Inflammatory macrophage treated with lipopolysaccharide for 1 hour (primary cell): ENCODE results near the gene ARPP21.

Experiments
- DNase-seq, 2 donors: peaks; one replicate each; pipeline ENCODE4 v3.0.0-alpha.2; 2020 to 2022

ARPP21 gene

GRCh38 chr3:35679409-35680080 lies 40.2 kb downstream of the ARPP21 start:
- no peak for DNase-seq

DNA sequence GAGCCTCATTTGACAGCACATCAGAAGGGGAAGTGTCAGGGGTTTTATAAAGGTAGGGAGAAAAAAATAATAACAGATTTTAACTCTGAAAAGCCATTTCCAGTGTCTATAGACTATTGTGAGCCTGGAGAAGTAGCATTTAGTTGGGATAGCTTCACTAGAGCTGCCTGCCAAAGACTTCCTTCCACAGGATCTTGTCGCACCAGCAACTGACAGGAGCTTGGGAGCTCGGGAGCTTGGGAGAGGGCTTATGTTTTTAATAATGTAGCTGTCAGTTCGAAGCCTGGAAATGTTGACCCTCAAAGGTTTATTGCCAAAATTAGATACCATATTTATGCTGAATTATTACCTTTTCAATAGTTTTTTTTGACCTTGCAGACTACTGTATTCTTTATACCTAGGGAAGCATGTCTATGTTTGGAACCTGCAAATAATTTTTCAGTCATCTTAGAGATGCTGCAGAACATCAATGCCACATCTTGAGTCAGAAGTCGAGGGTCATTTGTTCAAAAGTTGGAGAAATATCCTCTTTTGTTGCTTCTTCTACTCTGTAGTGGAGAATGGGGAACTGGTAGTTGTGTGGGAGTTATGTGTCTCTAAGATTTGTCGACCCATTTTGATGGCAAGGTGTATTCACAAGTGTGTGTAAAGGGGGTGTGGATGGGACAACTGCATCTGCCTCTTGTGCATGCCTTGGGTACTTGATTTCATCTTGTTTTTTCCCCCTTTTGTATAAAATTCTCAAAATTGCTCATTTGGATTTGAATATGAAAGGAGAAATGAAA lies 41.7 kb downstream of the ARPP21 start:
- DNase-seq, result peak in 1 of 2 donors; percentile 1

GRCh38 chr3:35685153-35685552 lies 45.8 kb downstream of the ARPP21 start:
- DNase-seq, result no peak

DNA sequence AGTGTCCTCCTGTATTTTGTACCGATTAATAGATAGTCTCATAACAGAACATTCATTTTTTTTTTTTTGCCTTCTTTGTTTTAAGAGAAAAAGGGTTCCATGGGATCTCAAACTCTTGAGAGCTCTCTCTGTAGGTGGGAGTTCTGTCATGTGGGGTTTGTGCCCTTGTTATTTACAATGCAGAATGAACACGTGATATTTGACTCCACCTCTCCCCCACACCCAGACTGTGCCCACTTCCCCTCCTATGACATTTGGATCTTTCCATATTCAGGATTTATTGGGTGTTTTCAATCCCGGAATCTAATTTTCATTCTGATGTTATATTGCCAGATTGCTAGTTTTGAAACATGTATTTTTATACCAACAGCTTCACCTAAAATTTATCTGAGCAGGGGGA lies 49.5 kb downstream of the ARPP21 start:
- DNase-seq, result no peak

- no peak for DNase-seq
Observed at GRCh38 chr3:35690271-35690670, 50.9 kb downstream of the ARPP21 start.

DNA sequence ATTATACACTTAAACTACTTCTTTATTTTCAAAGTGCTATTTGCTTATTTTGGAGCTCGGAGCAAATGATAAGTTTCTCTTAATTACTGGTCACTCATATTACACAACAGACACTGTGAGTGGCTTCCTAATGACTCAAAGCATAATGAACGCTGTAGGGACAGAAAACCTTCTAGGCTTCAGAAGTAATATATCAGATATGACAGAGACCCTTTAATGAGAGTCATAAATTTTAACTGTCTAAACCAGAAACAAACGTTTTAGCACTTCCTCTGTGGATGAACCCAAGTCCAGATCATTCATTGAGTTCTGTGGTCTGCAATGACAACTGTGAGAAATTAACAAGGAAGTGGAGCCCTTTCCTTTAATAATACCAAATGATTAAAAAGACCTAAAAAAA lies 66.6 kb downstream of the ARPP21 start:
- DNase-seq, result no peak

DNA sequence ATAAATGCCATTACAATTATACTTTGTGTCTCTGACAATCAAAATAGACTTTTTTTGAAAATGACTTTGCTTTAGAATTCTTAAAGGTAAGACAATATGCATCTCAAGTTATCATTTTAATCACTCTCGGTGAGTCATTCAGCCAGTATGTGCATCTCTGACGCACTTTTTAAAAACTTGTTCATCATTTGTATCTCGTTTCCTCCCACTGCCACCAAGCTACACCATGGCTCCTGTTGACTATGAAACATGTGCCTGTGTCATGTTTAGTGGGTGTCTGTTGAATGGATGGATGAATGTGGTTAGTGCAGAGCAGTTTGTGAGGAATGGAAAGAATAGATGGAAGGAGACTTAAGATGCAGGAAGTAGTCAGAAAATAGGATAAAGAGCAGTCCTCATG lies 68.6 kb downstream of the ARPP21 start:
- DNase-seq, result no peak

GRCh38 chr3:35708394-35709271 lies 69.3 kb downstream of the ARPP21 start:
- DNase-seq, result no peak

DNA sequence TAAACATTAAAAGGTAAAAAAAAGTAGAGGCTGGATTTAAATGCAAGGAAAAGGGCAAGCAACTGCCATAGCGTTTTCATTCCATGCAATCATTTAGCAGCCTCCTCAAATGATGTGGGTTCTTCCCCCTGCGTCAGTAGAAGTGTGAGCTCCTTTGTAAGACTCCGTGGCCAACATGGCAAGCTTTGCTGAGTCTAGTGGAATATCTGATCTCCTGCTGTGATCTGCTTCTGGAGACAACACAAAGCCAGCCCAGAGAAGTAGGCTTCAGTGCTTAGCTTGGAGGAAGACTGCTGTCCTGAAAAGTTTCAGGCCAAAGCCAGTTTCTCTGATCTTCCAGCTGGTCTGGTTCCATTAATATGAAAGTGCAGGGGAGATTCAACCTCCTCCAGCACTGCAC lies 70.4 kb downstream of the ARPP21 start:
- no peak for DNase-seq

DNA sequence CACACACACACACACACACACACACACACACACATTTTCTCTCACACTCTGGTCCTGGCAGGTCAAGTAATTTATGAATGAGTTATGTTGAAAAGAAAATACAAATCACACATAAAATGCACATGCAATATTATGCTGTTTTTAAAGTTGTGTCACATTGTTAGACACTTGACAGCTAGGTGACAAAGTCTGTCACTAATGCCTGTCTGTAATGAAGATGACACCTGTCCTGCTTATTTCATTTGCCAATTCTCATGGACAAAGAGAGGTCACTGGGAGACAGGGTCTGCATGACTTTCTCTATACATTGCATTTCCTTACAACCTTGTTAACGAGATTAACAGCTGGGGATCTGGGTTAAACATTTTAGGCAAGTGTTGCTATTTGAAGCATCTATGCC lies 71.2 kb downstream of the ARPP21 start:
- no peak for DNase-seq

- no peak for DNase-seq
Observed at GRCh38 chr3:35718921-35719320, 79.6 kb downstream of the ARPP21 start.

- no peak for DNase-seq
Observed at GRCh38 chr3:35721628-35722027, 82.3 kb downstream of the ARPP21 start.

GRCh38 chr3:35722902-35723301 lies 83.6 kb downstream of the ARPP21 start:
- no peak for DNase-seq

- no peak for DNase-seq
Observed at GRCh38 chr3:35723480-35724097, 84.3 kb downstream of the ARPP21 start.

- no peak for DNase-seq
Observed at GRCh38 chr3:35724106-35724505, 84.8 kb downstream of the ARPP21 start.

DNA sequence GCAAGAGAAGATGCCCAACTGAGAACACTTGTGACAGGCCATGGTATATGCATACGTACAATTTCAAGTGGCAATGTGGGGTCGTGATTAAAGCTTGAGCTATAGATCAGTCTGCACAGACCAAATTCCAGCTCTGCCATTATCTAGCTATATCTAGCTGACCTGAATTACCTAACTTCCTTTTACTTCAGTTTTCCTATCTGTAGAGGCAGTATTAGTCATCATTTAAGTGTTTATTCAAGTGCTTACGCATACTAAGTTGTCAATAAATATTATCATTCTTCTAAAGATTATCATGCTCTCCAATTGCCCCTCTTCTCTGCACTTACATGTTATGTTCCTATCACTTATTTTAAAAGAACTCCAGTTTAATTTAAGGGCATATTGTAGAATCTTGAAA lies 87.9 kb downstream of the ARPP21 start:
- no peak for DNase-seq

DNA sequence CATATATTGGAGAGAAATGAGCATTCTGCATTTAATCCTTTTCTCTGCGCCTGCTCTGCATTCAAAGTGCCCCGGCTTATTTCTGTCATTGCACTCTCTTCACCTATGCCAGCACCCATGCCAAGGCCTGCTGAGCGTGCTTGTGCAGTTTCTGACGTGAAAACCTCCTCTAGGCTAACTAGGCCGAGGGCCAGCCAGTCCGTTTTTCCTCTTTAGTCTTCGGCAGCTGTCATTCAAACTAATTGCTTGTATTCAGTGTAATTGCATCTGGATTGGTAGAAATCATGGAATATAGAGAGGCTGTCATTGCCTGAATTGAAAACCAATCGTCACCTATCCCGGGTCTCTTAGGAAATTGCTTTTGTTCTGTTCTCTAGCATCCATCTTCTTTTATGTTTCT lies 94.0 kb downstream of the ARPP21 start:
- DNase-seq, result no peak

DNA sequence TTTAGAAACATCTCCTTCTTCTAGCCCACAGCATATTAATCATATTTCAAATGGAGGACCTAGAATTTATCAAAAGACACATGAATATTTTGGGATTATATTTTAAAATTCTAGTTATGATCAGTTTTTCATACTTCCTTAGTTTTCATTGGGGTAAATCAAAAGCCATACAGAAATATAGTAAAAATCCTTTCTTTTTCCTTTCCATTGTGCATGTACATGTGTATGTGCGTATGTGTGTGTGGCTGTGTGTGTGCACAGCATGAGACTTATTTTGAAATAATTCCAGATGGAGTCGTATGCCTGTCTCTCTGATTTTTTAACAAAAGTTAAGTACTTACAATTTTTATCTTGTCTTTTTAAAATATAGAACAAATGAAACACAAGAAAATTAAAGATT lies 94.5 kb downstream of the ARPP21 start:
- DNase-seq, result no peak

GRCh38 chr3:35737080-35737479 lies 97.8 kb downstream of the ARPP21 start:
- DNase-seq, result no peak

DNA sequence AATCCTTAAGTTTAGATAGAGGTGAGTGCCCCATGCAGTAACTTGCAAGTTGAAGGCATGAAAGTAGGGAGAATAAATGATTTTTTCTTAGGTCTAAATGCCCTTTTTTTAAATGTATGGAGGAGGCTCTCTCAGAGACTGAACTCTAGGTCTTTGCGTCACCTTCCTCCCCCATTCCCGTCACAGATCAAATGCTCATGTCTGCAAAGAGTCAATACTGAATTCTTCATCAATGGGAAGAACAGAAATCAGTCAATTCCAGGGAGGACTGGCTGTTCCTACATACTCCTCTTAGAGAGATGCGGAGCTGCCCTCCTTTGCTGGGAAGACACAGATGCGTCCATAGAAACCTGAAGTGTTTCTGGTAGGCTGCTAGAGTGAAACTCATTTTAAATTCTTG lies 98.2 kb downstream of the ARPP21 start:
- no peak for DNase-seq

GRCh38 chr3:35737934-35738706 lies 98.8 kb downstream of the ARPP21 start:
- no peak for DNase-seq

GRCh38 chr3:35739181-35739809 lies 100.0 kb downstream of the ARPP21 start:
- DNase-seq, result no peak
